Heart left ventricle (tissue), 13 donors: ENCODE results near the gene LRBA.

Experiments used
- POLR2A ChIP-seq, 2 donors: fragments of 450-650 bp; IDR thresholded peaks; one replicate each; pipeline ENCODE4 v1.6.1; 2017; ENCODE audit warnings: antibody characterized with exemption in 2 of 2, mild to moderate bottlenecking in 2 of 2, moderate library complexity in 2 of 2
- TF ChIP-seq, protein P1 (sequence below), 12 donors: fragments of 200-600 bp; sonication (generic) in 4 of 12; IDR thresholded peaks; one replicate each; pipeline versions ENCODE4 v1.5.0 to v1.8.0; 2018 to 2022; ENCODE audit warnings: antibody characterized with exemption in 12 of 12, mild to moderate bottlenecking in 5 of 12
- donor health status: ischemic (EF 13 %, LVEDD 7.1; RV severe dilation, severe dysfunction).
- donor health status: DM: no; HTN: yes; CAD: no.
- donor health status: DM: no; HTN: no; CAD: no.
- donor health status: ischemic (EF 25% LVEDD 6.9; RV normal size, moderate dysfunction).
- donor health status: ischemic (EF 25% LVEDD 5.7; RV mildly dilated, moderate dysfunction).
- donor health status: ischemic (EF 35%, LVEDD 5.7; RV mildly dilated, moderate dysfunction).
- donor health status: nonischemic (EF 11% LVEDD 7.7; RV severe dilation, severe dysfunction).
- donor health status: DM: yes; HTN: yes; CAD: no.
- donor health status: PGD.
- donor health status: ischemic (EF 29% LVEDD 5.4; RV normal size, mild dysfunction).
- donor health status: nonischemic (EF 23%, LVEDD 6.1; RV moderate dilation, normal function).

- TF ChIP-seq, protein P1, sequence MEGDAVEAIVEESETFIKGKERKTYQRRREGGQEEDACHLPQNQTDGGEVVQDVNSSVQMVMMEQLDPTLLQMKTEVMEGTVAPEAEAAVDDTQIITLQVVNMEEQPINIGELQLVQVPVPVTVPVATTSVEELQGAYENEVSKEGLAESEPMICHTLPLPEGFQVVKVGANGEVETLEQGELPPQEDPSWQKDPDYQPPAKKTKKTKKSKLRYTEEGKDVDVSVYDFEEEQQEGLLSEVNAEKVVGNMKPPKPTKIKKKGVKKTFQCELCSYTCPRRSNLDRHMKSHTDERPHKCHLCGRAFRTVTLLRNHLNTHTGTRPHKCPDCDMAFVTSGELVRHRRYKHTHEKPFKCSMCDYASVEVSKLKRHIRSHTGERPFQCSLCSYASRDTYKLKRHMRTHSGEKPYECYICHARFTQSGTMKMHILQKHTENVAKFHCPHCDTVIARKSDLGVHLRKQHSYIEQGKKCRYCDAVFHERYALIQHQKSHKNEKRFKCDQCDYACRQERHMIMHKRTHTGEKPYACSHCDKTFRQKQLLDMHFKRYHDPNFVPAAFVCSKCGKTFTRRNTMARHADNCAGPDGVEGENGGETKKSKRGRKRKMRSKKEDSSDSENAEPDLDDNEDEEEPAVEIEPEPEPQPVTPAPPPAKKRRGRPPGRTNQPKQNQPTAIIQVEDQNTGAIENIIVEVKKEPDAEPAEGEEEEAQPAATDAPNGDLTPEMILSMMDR (IDR thresholded peaks at IDR 0.05), result no peak
- TF ChIP-seq POLR2A (IDR thresholded peaks at IDR 0.05), result no peak
Measured at GRCh38 chr4:150588316-150588715, 426.8 kb downstream of the LRBA start.
